HL-60 (cell line): ENCODE data around the gene RTF1.

ENCODE experiments used
- DNase-seq, 2 experiments: peaks; one replicate each; pipeline ENCODE4 v3.0.0-alpha.2; 2010 to 2020; ENCODE audit warnings: low read depth in 1 of 2, low spot score in 1 of 2
- H3K27ac ChIP-seq: fragments of 250-450 bp; sonication (Bioruptor Pico); replicated peaks from 2 replicates; pipeline ENCODE4 v1.5.1; 2020; ENCODE audit warnings: mild to moderate bottlenecking, moderate library complexity
- H3K27me3 ChIP-seq: fragments of 250-450 bp; sonication (Bioruptor Pico); 2 replicates; pipeline ENCODE4 v1.5.1; 2021; ENCODE audit warnings: mild to moderate bottlenecking, moderate library complexity; ENCODE audit not compliant: insufficient read depth, poor library complexity, severe bottlenecking
- H3K4me3 ChIP-seq: replicated peaks from 2 replicates; pipeline ENCODE4 v1.5.1; 2011; ENCODE audit warnings: mild to moderate bottlenecking, control low read depth, low read length; ENCODE audit not compliant: insufficient read depth
- CTCF ChIP-seq: IDR thresholded peaks from one replicate; pipeline ENCODE4 v1.5.1; 2011; ENCODE audit warnings: low read length, control low read depth, inconsistent platforms; ENCODE audit not compliant: insufficient read depth
- GABPA ChIP-seq: IDR thresholded peaks from 2 replicates; pipeline ENCODE4 v1.6.1; 2012; ENCODE audit warnings: low read depth
- POLR2AphosphoS5 ChIP-seq: IDR thresholded peaks from 2 replicates; pipeline ENCODE4 v1.6.1; 2012; ENCODE audit warnings: low read depth
- REST ChIP-seq: IDR thresholded peaks from 2 replicates; pipeline ENCODE4 v1.6.1; 2012; ENCODE audit warnings: low read depth; ENCODE audit not compliant: insufficient replicate concordance
- SPI1 ChIP-seq: IDR thresholded peaks from 2 replicates; pipeline ENCODE4 v1.6.1; 2012; ENCODE audit warnings: low read depth, mild to moderate bottlenecking, borderline replicate concordance

Gene RTF1

GRCh38 chr15:41480396-41481140 is 63.7 kb downstream of the RTF1 start:
- H3K27me3 ChIP-seq: no peaks in the 10 kb centered on the region
- no peak overlapping the region for H3K4me3 ChIP-seq
- H3K27ac ChIP-seq: no peak overlapping the region
- TF ChIP-seq SPI1: no peak
- TF ChIP-seq CTCF: no peak
- no peak for TF ChIP-seq REST
- no peak for TF ChIP-seq POLR2AphosphoS5
- TF ChIP-seq GABPA: no peak
- no peak for DNase-seq

- H3K27me3 ChIP-seq: no peaks in the 10 kb centered on the region
- no peak for DNase-seq
- H3K4me3 ChIP-seq: no peak overlapping the region
- no peak overlapping the region for H3K27ac ChIP-seq
- no peak for TF ChIP-seq GABPA
- TF ChIP-seq SPI1: no peak
- TF ChIP-seq POLR2AphosphoS5: no peak
- no peak for TF ChIP-seq CTCF
- no peak for TF ChIP-seq REST
These were observed 65.4 kb downstream of the RTF1 start for GRCh38 chr15:41482110-41482877.

GRCh38 chr15:41483115-41483514 is 66.2 kb downstream of the RTF1 start:
- no peak for DNase-seq
- no peak for TF ChIP-seq REST
- no peak for TF ChIP-seq SPI1
- TF ChIP-seq CTCF: no peak
- TF ChIP-seq POLR2AphosphoS5: no peak
- TF ChIP-seq GABPA: no peak
- Histone ChIP-seq H3K27me3 (no peaks in the 10 kb centered on the region), H3K27ac (no peak overlapping the region), H3K4me3 (no peak overlapping the region)
